SH-SY5Y (cell line): ENCODE results near the gene TTBK1.

Experiments used
- GATA2 ChIP-seq: IDR thresholded peaks from 2 replicates; pipeline ENCODE4 v1.6.1; 2011; ENCODE audit warnings: mild to moderate bottlenecking, low read depth, low read length
- GATA3 ChIP-seq: IDR thresholded peaks from 2 replicates; pipeline ENCODE4 v1.6.1; 2011; ENCODE audit warnings: low read depth, mild to moderate bottlenecking, low read length, moderate library complexity

- no peak for TF ChIP-seq GATA2
- TF ChIP-seq GATA3 = no peak
Measured at GRCh38 chr6:43219119-43219518, 24.2 kb upstream of the TTBK1 start.
